ENCODE data around the gene SLC1A2. TPM values are rescaled to one million over a fixed set of nuclear protein-coding genes. Genes with fewer than 3 reads are reported as not detected.
A peak's percentile ranks its signal among the peaks of the same experiment; 100 is the strongest.

Gene SLC1A2
- total and polyA plus RNA-seq, 2 of the 4 experiments (the other 2 are of a cell fraction): 0.15 to 0.54 TPM

- H3K9ac ChIP-seq (ENCODE audit: low read depth, low read length): no peak overlapping the region; the same call in 1 of the 2 replicates
- H3K27ac ChIP-seq (ENCODE audit: insufficient read depth, low read length): peak overlapping the region; percentile 88
- H3K9me1 ChIP-seq (ENCODE audit: insufficient read depth, low read length): peaks cover 19% of the 10 kb centered on the region
- DNase-seq: no peak
- dilution Hi-C loops (cut with HindIII; ENCODE audit: low sequenced_read_pairs, unreplicated experiment): no loop called here
- peak overlapping the region; percentile 58 for H3K18ac ChIP-seq (ENCODE audit: low read depth, low read length)
- intact Hi-C loops (cut with micrococcal nuclease): loop anchor here (5.0 kb wide), 1 partner anchor 75 kb away; no protein-coding TSS in a partner anchor
- peak overlapping the region; percentile 79 for H2AK5ac ChIP-seq (ENCODE audit: low read depth, low read length)
- H3K4me3 ChIP-seq (ENCODE audit: insufficient read depth, low read depth, low read length): no peak overlapping the region
- peak overlapping the region; percentile 81 for H2BK5ac ChIP-seq (ENCODE audit: low read depth, low read length, poor library complexity, severe bottlenecking)
- peak overlapping the region; percentile 51 for H3K4ac ChIP-seq (ENCODE audit: low read depth, low read length)
- in situ Hi-C loops (cut with MboI; ENCODE audit: low sequenced_read_pairs): no loop called here
- peak overlapping the region; percentile 32; the same call in 1 of the 2 replicates for H3K14ac ChIP-seq (replicated peaks; ENCODE audit: low read depth, low read length)
- H4K20me1 ChIP-seq (ENCODE audit: insufficient read depth, low read length): peaks cover 3% of the 10 kb centered on the region; the same call in 1 of the 2 replicates
- peak; percentile 38; the same call in 1 of the 2 replicates for TF ChIP-seq FOS (IDR thresholded peaks at IDR 0.05; ENCODE audit: low read depth, low read length)
- no peak for TF ChIP-seq BHLHE40 (IDR thresholded peaks at IDR 0.05; ENCODE audit: low read depth, low read length)
- peaks cover 49% of the 10 kb centered on the region for H3K4me1 ChIP-seq (ENCODE audit: control insufficient read depth, insufficient read depth, low read length)
- ATAC-seq (ENCODE audit: low read depth): no peak
- H3K27me3 ChIP-seq (ENCODE audit: control insufficient read depth, insufficient read depth, low read length): no peaks in the 10 kb centered on the region
- peak overlapping the region; percentile 77; the same call in 1 of the 2 replicates for H4K5ac ChIP-seq (ENCODE audit: low read depth, low read length)
- no peak overlapping the region for H2AK9ac ChIP-seq (replicated peaks; ENCODE audit: low read depth, low read length, poor library complexity)
- H4K8ac ChIP-seq (ENCODE audit: low read depth in 2 of 2, low read length in 2 of 2): peak overlapping the region; percentile 14 to 33
- H3K4me2 ChIP-seq (ENCODE audit: low read depth, low read length): no peak overlapping the region
- H3K9me3 ChIP-seq (ENCODE audit: control insufficient read depth, insufficient read depth, low read length): no peaks in the 10 kb centered on the region
- peak overlapping the region; percentile 30; the same call in 1 of the 2 replicates for H4K91ac ChIP-seq (ENCODE audit: insufficient read depth, low read depth, low read length)
- ChIA-PET CTCF (no interaction called here), POLR2A (ENCODE audit: unreplicated experiment) (no interaction called here)
- peak overlapping the region; percentile 24; the same call in 1 of the 2 replicates for H3K56ac ChIP-seq (ENCODE audit: extremely low read depth, insufficient read depth, low read length)
- peak overlapping the region; percentile 6; the same call in 1 of the 2 replicates for H3K23ac ChIP-seq (ENCODE audit: low read depth, low read length)
- H3K79me1 ChIP-seq (ENCODE audit: low read depth in 1 of 2, low read length in 2 of 2): peaks cover 43 to 76% of the 10 kb centered on the region in 2 experiments
- WGBS, 2 experiments (ENCODE audit: extremely low coverage in 2 of 2, insufficient read length in 1 of 2): no CpG with 5 or more reads among the region's 3 CpGs
- no peak overlapping the region for H2AFZ ChIP-seq (replicated peaks; ENCODE audit: low read length, poor library complexity)
- peaks cover 64% of the 10 kb centered on the region for H3K36me3 ChIP-seq (ENCODE audit: control insufficient read depth, insufficient read depth, low read length)
- BruUV-seq (replicated peaks): no TSS peak
- peak overlapping the region; percentile 69; the same call in 2 of the 3 replicates for H2BK15ac ChIP-seq (ENCODE audit: low read depth, low read length)
- H2BK120ac ChIP-seq (ENCODE audit: low read depth, low read length): peak overlapping the region; percentile 41
- peak overlapping the region; percentile 22; the same call in 1 of the 2 replicates for H2BK20ac ChIP-seq (ENCODE audit: low read depth, low read length)
These were observed 202.2 kb downstream of the SLC1A2 start for GRCh38 chr11:35216962-35217678.

Measured in IMR-90 (cell line).